HFFc6 (cell line): ENCODE results near the gene RRP9. TPM values are rescaled to one million over a fixed set of nuclear protein-coding genes. Genes with fewer than 3 reads are reported as not detected.

ENCODE experiments used
- DNase-seq: peaks from one replicate; pipeline ENCODE4 v3.0.0-alpha.2; 2018
- H3K27ac Mint-ChIP-seq: 2 replicates; pipeline ENCODE4 v1.8.0; 2020; ENCODE audit warnings: mild to moderate bottlenecking, mixed read lengths
- H3K27me3 Mint-ChIP-seq: 2 replicates; pipeline ENCODE4 v1.8.0; 2021; ENCODE audit warnings: mild to moderate bottlenecking, moderate library complexity, mixed read lengths; ENCODE audit not compliant: insufficient read depth
- H3K36me3 Mint-ChIP-seq: 2 replicates; pipeline ENCODE4 v1.8.0; 2021; ENCODE audit warnings: low read depth, mixed read lengths
- H3K4me1 Mint-ChIP-seq: 2 replicates; pipeline ENCODE4 v1.8.0; 2020; ENCODE audit warnings: low read depth, mixed read lengths
- H3K4me3 Mint-ChIP-seq: 2 replicates; pipeline ENCODE4 v1.8.0; 2020; ENCODE audit warnings: mild to moderate bottlenecking, moderate library complexity, mixed read lengths
- H3K9me3 Mint-ChIP-seq: 2 replicates; pipeline ENCODE4 v1.8.0; 2020; ENCODE audit warnings: mild to moderate bottlenecking, mixed read lengths
- CTCF ChIP-seq: fragments of 200-600 bp; sonication (generic); IDR thresholded peaks from 2 replicates; pipeline ENCODE4 v1.5.0; 2021; ENCODE audit warnings: antibody characterized with exemption, mild to moderate bottlenecking
- total RNA-seq, 6 experiments: library from RNA; stranded (reverse); fragmentation: NEBNext Ultra II Directional; extraction: Animal tissue kit (Norgen Biotek cat#: 25700); gene quantifications; 2 replicates in 1 of 6; 3 replicates in 5 of 6; pipeline ENCODE4 v1.2.3, GENCODE V29; 2021

Gene RRP9
- total RNA-seq, 6 experiments from 2014 or later: 30.0 to 36.6 (median 32.5) TPM

- no peak for TF ChIP-seq CTCF
- Mint-ChIP-seq H3K27me3 (peaks cover 32% of the 10 kb centered on the region), H3K27ac (no peak overlapping the region), H3K4me3 (no peak overlapping the region), H3K9me3 (no peaks in the 10 kb centered on the region), H3K4me1 (peaks cover 3% of the 10 kb centered on the region; the same call in 1 of the 2 replicates), H3K36me3 (no peaks in the 10 kb centered on the region)
- no peak for DNase-seq
Measured at GRCh38 chr3:51897391-51897790, 44.3 kb downstream of the RRP9 start.

- no peak overlapping the region for H3K4me3 Mint-ChIP-seq
- H3K36me3 Mint-ChIP-seq: no peaks in the 10 kb centered on the region
- H3K9me3 Mint-ChIP-seq: no peaks in the 10 kb centered on the region
- no peak for TF ChIP-seq CTCF
- H3K4me1 Mint-ChIP-seq: no peaks in the 10 kb centered on the region
- DNase-seq: no peak
- H3K27me3 Mint-ChIP-seq: peaks cover 37% of the 10 kb centered on the region
- H3K27ac Mint-ChIP-seq: no peak overlapping the region
Measured at GRCh38 chr3:51896607-51897305, 44.9 kb downstream of the RRP9 start.

- Mint-ChIP-seq H3K9me3 (no peaks in the 10 kb centered on the region), H3K36me3 (no peaks in the 10 kb centered on the region), H3K27me3 (peaks cover 37% of the 10 kb centered on the region), H3K27ac (no peak overlapping the region), H3K4me3 (no peak overlapping the region), H3K4me1 (no peaks in the 10 kb centered on the region)
- no peak for TF ChIP-seq CTCF
- DNase-seq: no peak
Measured at GRCh38 chr3:51894939-51895338, 46.8 kb downstream of the RRP9 start.

- H3K36me3 Mint-ChIP-seq: no peaks in the 10 kb centered on the region
- no peak overlapping the region for H3K27ac Mint-ChIP-seq
- H3K4me1 Mint-ChIP-seq: no peaks in the 10 kb centered on the region
- H3K4me3 Mint-ChIP-seq: no peak overlapping the region
- H3K27me3 Mint-ChIP-seq: peaks cover 37% of the 10 kb centered on the region
- H3K9me3 Mint-ChIP-seq: no peaks in the 10 kb centered on the region
- no peak for TF ChIP-seq CTCF
- DNase-seq: no peak
Measured at GRCh38 chr3:51894391-51894790, 47.3 kb downstream of the RRP9 start.

- H3K4me3 Mint-ChIP-seq: no peak overlapping the region
- no peak for TF ChIP-seq CTCF
- H3K27ac Mint-ChIP-seq: no peak overlapping the region
- DNase-seq: no peak
- H3K27me3 Mint-ChIP-seq: peaks cover 32% of the 10 kb centered on the region
- no peaks in the 10 kb centered on the region for H3K36me3 Mint-ChIP-seq
- no peaks in the 10 kb centered on the region for H3K9me3 Mint-ChIP-seq
- H3K4me1 Mint-ChIP-seq: no peaks in the 10 kb centered on the region
Measured at GRCh38 chr3:51891242-51892039, 50.3 kb downstream of the RRP9 start.
